Measurements from ENCODE around the gene CALML5.
A peak's percentile ranks its signal among the peaks of the same experiment; 100 is the strongest.

The CALML5 gene

GRCh38 chr10:5467207-5467535 lies 32.2 kb downstream of the CALML5 start (continued):
- TF ChIP-seq ZNF26 (tag by site-specific recombination; IDR thresholded peaks at IDR 0.05), result no peak
- no peak for TF ChIP-seq REPIN1 (tag by site-specific recombination; IDR thresholded peaks at IDR 0.05; ENCODE audit: low read depth)
- no peak for TF ChIP-seq ZBTB10 (tag by site-specific recombination; IDR thresholded peaks at IDR 0.05)
- no peak for TF ChIP-seq ZBTB26 (tag by site-specific recombination; optimal IDR thresholded peaks at IDR 0.05)
- TF ChIP-seq ZSCAN4 (tag by site-specific recombination; IDR thresholded peaks at IDR 0.05), result no peak

GRCh38 chr10:5466451-5467206 lies 32.7 kb downstream of the CALML5 start:
- Histone ChIP-seq H3K4me3 (ENCODE audit: low read depth, low read length) (no peak overlapping the region), H3K9me3 (ENCODE audit: control insufficient read depth, insufficient read depth, low read depth, low read length) (no peaks in the 10 kb centered on the region), H3K36me3 (ENCODE audit: control insufficient read depth in 2 of 2, insufficient read depth in 1 of 2, low read length in 2 of 2) (peaks cover 0 to under 1% of the 10 kb centered on the region in 2 experiments; a peak in 1 of 3 replicates), H3K27ac (ENCODE audit: extremely low read depth, low read depth, low read length) (peak overlapping the region; percentile 11; the same call in 1 of the 2 replicates), H3K4me1 (ENCODE audit: control insufficient read depth, insufficient read depth, low read length) (no peaks in the 10 kb centered on the region)
- POLR2A ChIA-PET, result interaction anchor here (0.5 to 1.4 kb wide), 4 partner anchors 20 to 725 kb away, joined by 4 to 7 read pairs (median 5); no protein-coding TSS in a partner anchor
- CTCF ChIA-PET, result interaction anchor here (0.6 to 0.9 kb wide), 3 partner anchors 24 to 156 kb away, joined by 3 to 5 read pairs (median 4); no protein-coding TSS in a partner anchor
- TF ChIP-seq KLF17 (tag by site-specific recombination; IDR thresholded peaks at IDR 0.05) (peak; percentile 93), ZSCAN4 (tag by site-specific recombination; IDR thresholded peaks at IDR 0.05) (no peak), ZNF777 (tag by site-specific recombination; IDR thresholded peaks at IDR 0.05; ENCODE audit: borderline replicate concordance) (no peak), ZNF214 (tag by site-specific recombination; IDR thresholded peaks at IDR 0.05; ENCODE audit: borderline replicate concordance) (no peak), ZNF157 (tag by site-specific recombination; IDR thresholded peaks at IDR 0.05) (no peak), ZNF529 (tag by site-specific recombination; IDR thresholded peaks at IDR 0.05; ENCODE audit: insufficient replicate concordance) (no peak), PRDM10 (tag by site-specific recombination; IDR thresholded peaks at IDR 0.05) (0 out of 2 replicates have a peak, but pooled peaks have one; percentile 44), SP3 (tag by site-specific recombination; IDR thresholded peaks at IDR 0.05) (no peak), GLI2 (tag by site-specific recombination; IDR thresholded peaks at IDR 0.05; ENCODE audit: borderline replicate concordance, low read depth) (no peak), ZBTB48 (tag by site-specific recombination; IDR thresholded peaks at IDR 0.05) (no peak), ELK4 (IDR thresholded peaks at IDR 0.05; ENCODE audit: borderline replicate concordance, low read depth, low read length) (no peak), KLF1 (tag by site-specific recombination; IDR thresholded peaks at IDR 0.05) (peak; percentile 46; the same call in 1 of the 2 replicates), ZBTB21 (tag by site-specific recombination; IDR thresholded peaks at IDR 0.05) (0 out of 2 replicates have a peak, but pooled peaks have one; percentile 26), ZNF23 (tag by site-specific recombination; IDR thresholded peaks at IDR 0.05; ENCODE audit: borderline replicate concordance) (no peak)
